Prostate gland (tissue), 2 donors: ENCODE measurements around the gene KIAA0513. TPM values are rescaled to one million over a fixed set of nuclear protein-coding genes. Genes with fewer than 3 reads are reported as not detected.

Experiments
- DNase-seq: peaks from one replicate; pipeline ENCODE4 v3.0.0-alpha.2; 2019; ENCODE audit warnings: low spot score
- H3K27ac ChIP-seq, 2 donors: fragments of 200-600 bp; sonication (generic); 2 replicates each; pipeline ENCODE4 v1.5.1; 2017 to 2019
- H3K27me3 ChIP-seq: fragments of 200-600 bp; sonication (generic); replicated peaks from 2 replicates; pipeline ENCODE4 v1.5.1; 2019; ENCODE audit not compliant: insufficient read depth
- H3K36me3 ChIP-seq, 2 donors: fragments of 200-600 bp; sonication (generic); 1 replicate in 1 of 2; 2 replicates in 1 of 2; pipeline versions ENCODE4 v1.5.1 to v1.8.1; 2017 to 2019
- H3K4me1 ChIP-seq: fragments of 200-600 bp; sonication (generic); replicated peaks from 2 replicates; pipeline ENCODE4 v1.5.1; 2019
- H3K4me3 ChIP-seq, 2 donors: fragments of 200-600 bp; sonication (generic); 2 replicates each; pipeline ENCODE4 v1.5.1; 2017 to 2019
- H3K9me3 ChIP-seq: fragments of 200-600 bp; sonication (generic); 2 replicates; pipeline ENCODE4 v1.5.1; 2017
- POLR2A ChIP-seq: fragments of 450-650 bp; IDR thresholded peaks from one replicate; pipeline ENCODE4 v1.6.1; 2016; ENCODE audit warnings: antibody characterized with exemption, mild to moderate bottlenecking
- POLR2AphosphoS5 ChIP-seq: sonication (generic); formaldehyde crosslinking; IDR thresholded peaks from one replicate; pipeline ENCODE4 v1.6.1; 2017; ENCODE audit warnings: antibody characterized with exemption
- WGBS: methylation state at CpG from one replicate; pipeline ENCODE4 v1.1.5; 2018; 5-methylcytosine and 5-hydroxymethylcytosine counted together
- intact Hi-C: fragments of 100-400 bp; cut with DNase I; formaldehyde crosslinking; loops from one replicate; pipeline ENCODE4 v1.14.2; 2022
- total RNA-seq, 2 donors: library from RNA; depleted of rRNA; stranded (reverse); fragments of >200 nt; gene quantifications; one replicate each; pipeline ENCODE4 v1.1.0, GENCODE V29; 2016
- TF ChIP-seq, protein P1 (sequence below), 4 experiments: fragments of 200-600 bp in 2 of 4; fragments of 450-650 bp in 2 of 4; sonication (generic) in 2 of 4; IDR thresholded peaks; 1 replicate in 3 of 4; 2 replicates in 1 of 4; pipeline ENCODE4 v1.5.1; 2016 to 2019; ENCODE audit warnings: antibody characterized with exemption in 4 of 4, mild to moderate bottlenecking in 2 of 4, moderate library complexity in 2 of 4

Gene KIAA0513
- total RNA-seq, 2 donors from 2014 or later = 14.4 to 29.4 TPM

DNA sequence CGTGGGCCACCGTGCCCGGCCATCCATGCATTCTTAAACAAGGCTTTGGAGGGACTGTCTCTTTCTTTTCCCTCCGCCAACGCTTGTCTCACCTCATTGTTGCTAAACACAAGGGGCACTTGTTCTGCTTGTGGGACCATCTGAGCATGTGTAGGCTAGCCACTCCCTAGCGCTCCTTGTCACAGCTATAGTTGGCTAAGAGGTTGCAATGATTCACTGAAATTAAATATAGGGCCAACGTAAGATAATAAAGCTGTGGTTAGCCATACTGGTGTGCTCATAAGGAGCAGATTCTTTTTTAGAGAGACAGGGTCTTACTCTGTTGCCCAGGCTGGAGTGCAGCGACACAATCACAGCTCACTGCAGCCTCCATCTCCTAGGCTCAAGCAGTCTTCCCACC lies 41.2 kb downstream of the KIAA0513 start:
- no peaks in the 10 kb centered on the region for H3K27me3 ChIP-seq
- no peaks in the 10 kb centered on the region for H3K36me3 ChIP-seq
- H3K27ac ChIP-seq = no peak overlapping the region
- no peaks in the 10 kb centered on the region for H3K9me3 ChIP-seq
- H3K4me3 ChIP-seq = no peak overlapping the region
- 90% methylated on average over 8 of the region's 8 CpGs for WGBS
- TF ChIP-seq POLR2AphosphoS5 = no peak
- TF ChIP-seq POLR2A = no peak
- TF ChIP-seq, protein P1, sequence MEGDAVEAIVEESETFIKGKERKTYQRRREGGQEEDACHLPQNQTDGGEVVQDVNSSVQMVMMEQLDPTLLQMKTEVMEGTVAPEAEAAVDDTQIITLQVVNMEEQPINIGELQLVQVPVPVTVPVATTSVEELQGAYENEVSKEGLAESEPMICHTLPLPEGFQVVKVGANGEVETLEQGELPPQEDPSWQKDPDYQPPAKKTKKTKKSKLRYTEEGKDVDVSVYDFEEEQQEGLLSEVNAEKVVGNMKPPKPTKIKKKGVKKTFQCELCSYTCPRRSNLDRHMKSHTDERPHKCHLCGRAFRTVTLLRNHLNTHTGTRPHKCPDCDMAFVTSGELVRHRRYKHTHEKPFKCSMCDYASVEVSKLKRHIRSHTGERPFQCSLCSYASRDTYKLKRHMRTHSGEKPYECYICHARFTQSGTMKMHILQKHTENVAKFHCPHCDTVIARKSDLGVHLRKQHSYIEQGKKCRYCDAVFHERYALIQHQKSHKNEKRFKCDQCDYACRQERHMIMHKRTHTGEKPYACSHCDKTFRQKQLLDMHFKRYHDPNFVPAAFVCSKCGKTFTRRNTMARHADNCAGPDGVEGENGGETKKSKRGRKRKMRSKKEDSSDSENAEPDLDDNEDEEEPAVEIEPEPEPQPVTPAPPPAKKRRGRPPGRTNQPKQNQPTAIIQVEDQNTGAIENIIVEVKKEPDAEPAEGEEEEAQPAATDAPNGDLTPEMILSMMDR (IDR thresholded peaks at IDR 0.05) = no peak
- H3K4me1 ChIP-seq = no peaks in the 10 kb centered on the region
- intact Hi-C loops = no loop called here
- DNase-seq = no peak

DNA sequence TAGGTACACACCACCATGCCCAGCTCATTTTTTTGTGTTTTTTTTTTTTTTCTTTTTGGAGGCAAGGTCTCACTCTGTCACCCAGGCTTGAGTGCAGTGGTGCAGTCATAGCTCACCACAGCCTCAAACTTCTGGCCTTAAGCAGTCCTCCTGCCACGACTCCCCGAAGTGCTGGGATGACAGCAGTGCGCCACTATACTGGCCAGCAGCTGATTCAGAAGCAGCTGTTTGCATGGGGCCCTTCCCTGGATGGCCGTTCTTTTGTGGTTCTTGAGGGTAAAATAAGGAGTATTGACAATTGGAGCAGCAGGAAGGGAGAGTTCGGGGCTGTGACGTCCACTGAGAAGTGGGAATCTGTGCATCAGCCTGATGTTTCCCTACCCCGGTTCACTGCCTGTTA lies 41.6 kb downstream of the KIAA0513 start:
- Histone ChIP-seq H3K36me3 (no peaks in the 10 kb centered on the region), H3K4me3 (no peak overlapping the region), H3K27me3 (no peaks in the 10 kb centered on the region), H3K4me1 (no peaks in the 10 kb centered on the region), H3K9me3 (no peaks in the 10 kb centered on the region), H3K27ac (no peak overlapping the region)
- 87% methylated on average over 7 of the region's 7 CpGs for WGBS
- DNase-seq = no peak
- no peak for TF ChIP-seq POLR2A
- TF ChIP-seq, protein P1 (IDR thresholded peaks at IDR 0.05) = no peak
- no peak for TF ChIP-seq POLR2AphosphoS5
- intact Hi-C loops = no loop called here

DNA sequence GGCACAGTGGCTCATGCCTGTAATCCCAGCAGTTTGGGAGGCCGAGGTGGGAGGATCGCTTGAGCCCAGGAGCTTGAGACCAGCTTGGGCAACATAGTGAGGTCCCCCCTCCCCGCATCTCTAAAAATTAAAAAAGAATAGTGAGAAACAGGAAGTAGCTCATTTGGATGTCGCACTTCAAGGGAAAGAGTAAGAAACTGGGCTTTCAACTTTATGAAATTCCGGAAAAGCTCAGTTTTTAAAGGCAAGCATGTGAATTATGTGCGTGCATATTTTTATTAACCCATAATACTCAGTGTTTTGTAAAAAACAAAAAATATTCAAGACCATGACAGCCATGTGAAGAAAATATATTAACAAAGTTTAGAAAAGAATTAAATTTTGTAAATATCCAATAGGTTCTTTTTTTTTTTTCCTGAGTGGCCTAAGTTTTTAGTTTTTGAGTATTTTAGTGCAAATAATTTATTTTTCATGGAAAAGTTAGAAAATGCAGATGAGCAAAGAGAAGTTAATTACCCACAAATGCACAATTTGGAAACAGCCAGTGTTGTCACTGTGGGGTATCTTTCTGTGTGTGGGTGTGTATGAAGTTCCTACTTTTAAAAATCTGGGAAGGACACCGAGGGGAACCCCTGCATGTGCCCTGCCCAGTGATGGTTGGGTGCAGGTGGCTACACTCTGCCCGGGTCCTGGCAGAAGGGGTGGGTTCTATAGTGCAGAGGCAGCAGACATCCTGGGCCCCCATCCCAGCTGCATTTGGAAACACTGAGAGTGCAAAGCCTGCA lies 44.7 kb downstream of the KIAA0513 start:
- TF ChIP-seq, protein P1 (IDR thresholded peaks at IDR 0.05) = no peak
- no peak for TF ChIP-seq POLR2A
- TF ChIP-seq POLR2AphosphoS5 = no peak
- no peaks in the 10 kb centered on the region for H3K36me3 ChIP-seq
- DNase-seq = no peak
- WGBS = 82% methylated on average over 8 of the region's 8 CpGs
- no peaks in the 10 kb centered on the region for H3K27me3 ChIP-seq
- no peaks in the 10 kb centered on the region for H3K9me3 ChIP-seq
- intact Hi-C loops = no loop called here
- H3K4me1 ChIP-seq = no peaks in the 10 kb centered on the region
- H3K27ac ChIP-seq = no peak overlapping the region
- no peak overlapping the region for H3K4me3 ChIP-seq

DNA sequence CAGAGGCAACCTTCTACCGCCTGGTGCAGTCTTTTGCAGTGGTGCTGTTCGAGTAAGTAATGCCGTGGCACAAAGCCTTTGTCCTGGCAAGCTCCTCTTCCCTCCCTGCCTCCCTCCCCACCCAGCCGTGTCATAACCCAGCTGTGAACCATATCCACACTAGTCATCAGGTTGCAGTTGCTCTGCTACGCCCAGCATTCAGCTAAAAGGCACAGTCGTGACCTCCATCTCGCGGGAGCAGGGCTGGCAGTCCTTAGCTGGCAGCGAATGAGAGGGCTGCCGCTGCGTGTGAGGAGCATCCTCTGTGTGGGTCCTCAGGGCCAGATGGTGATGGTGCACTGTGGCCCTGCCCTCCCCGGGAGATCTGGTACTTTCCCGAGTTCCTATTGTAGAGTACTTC lies 45.4 kb downstream of the KIAA0513 start:
- TF ChIP-seq, protein P1 (IDR thresholded peaks at IDR 0.05) = no peak
- Histone ChIP-seq H3K27ac (no peak overlapping the region), H3K36me3 (no peaks in the 10 kb centered on the region), H3K4me1 (no peaks in the 10 kb centered on the region), H3K27me3 (no peaks in the 10 kb centered on the region), H3K9me3 (no peaks in the 10 kb centered on the region), H3K4me3 (no peak overlapping the region)
- WGBS = 59% methylated on average over 13 of the region's 13 CpGs
- DNase-seq = no peak
- intact Hi-C loops = no loop called here

DNA sequence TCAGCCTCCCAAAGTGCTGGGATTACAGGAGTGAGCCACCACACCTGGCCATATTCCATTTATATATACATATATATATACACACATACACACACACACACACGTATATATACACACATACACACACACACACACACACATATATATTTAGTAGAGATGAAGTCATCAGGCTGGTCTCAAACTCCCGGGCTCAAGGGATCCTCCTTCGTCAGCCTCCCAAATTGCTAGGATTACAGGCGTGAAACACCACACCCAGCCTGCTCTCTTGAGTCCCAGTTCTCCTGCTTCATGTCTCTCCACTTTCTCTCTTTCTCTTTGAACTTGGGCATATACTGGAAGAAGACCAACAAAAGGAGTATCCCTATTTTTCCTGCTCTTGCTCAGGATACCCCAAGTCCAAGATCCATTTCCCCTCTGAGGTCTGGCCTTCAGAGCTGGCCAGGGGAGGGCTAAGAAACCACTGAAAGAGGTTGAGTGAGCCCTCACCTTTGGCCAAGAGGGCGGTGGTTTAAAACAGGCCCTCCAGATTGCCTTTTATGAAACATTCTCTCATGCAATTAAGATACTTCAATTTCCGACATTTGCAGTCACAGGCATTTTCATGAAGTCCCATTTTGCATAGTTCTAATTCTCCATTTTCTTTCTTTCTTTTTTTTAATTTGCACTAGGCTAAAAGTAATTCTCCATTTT lies 46.8 kb downstream of the KIAA0513 start:
- Histone ChIP-seq H3K4me1 (no peaks in the 10 kb centered on the region), H3K27ac (no peak overlapping the region), H3K9me3 (no peaks in the 10 kb centered on the region), H3K27me3 (no peaks in the 10 kb centered on the region), H3K4me3 (no peak overlapping the region), H3K36me3 (no peaks in the 10 kb centered on the region)
- WGBS = 95% methylated on average over 6 of the region's 6 CpGs
- intact Hi-C loops = no loop called here
- no peak for TF ChIP-seq POLR2AphosphoS5
- no peak for TF ChIP-seq POLR2A
- TF ChIP-seq, protein P1 (IDR thresholded peaks at IDR 0.05) = no peak
- DNase-seq = no peak
